Measurements from ENCODE around the gene PSMD3.

- TF ChIP-seq CTCF (IDR thresholded peaks at IDR 0.05; ENCODE audit: low read depth, low read length, missing input control) (no peak), RAD21 (IDR thresholded peaks at IDR 0.05) (no peak)
Observed at GRCh38 chr17:39954876-39955275, 25.7 kb upstream of the PSMD3 start.
